ENCODE measurements around the gene THAP9.

DNA sequence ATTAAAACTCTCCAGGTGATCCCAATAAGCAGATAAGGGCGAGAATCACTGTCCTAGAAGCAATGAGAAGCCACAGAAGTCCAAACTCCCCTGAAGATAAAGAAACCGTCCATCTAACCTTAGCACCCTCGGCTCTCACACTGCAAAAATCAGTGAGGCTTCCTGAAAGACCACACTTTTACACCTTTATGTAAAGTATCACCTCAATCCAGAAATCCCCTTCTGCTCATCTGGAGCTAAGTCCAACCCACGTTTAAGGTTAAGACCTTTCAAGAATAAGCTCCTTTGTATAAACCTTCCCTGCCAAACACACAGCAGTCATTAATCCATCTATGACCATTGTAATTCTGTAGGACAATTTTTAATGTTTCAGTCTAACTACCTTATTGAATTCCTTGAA, 68.4 kb downstream of the THAP9 start:
- TF ChIP-seq L3MBTL2 (conservative IDR thresholded peaks at IDR 0.05) (no peak), BHLHE40 (IDR thresholded peaks at IDR 0.05; ENCODE audit: borderline replicate concordance) (no peak), TARDBP (IDR thresholded peaks at IDR 0.05) (no peak), ARNT (IDR thresholded peaks at IDR 0.05) (no peak), FOXA1 (IDR thresholded peaks at IDR 0.05) (no peak), FOXK2 (IDR thresholded peaks at IDR 0.05) (no peak), SUZ12 (IDR thresholded peaks at IDR 0.05) (no peak), ELF4 (IDR thresholded peaks at IDR 0.05) (no peak), HDGF (IDR thresholded peaks at IDR 0.05; ENCODE audit: borderline replicate concordance) (no peak), SP1 (IDR thresholded peaks at IDR 0.05) (no peak), NFRKB (IDR thresholded peaks at IDR 0.05) (no peak), CTBP1 (IDR thresholded peaks at IDR 0.05; ENCODE audit: borderline replicate concordance) (no peak), FOXM1 (IDR thresholded peaks at IDR 0.05; ENCODE audit: borderline replicate concordance) (no peak)
- TF ChIP-seq, protein P1, sequence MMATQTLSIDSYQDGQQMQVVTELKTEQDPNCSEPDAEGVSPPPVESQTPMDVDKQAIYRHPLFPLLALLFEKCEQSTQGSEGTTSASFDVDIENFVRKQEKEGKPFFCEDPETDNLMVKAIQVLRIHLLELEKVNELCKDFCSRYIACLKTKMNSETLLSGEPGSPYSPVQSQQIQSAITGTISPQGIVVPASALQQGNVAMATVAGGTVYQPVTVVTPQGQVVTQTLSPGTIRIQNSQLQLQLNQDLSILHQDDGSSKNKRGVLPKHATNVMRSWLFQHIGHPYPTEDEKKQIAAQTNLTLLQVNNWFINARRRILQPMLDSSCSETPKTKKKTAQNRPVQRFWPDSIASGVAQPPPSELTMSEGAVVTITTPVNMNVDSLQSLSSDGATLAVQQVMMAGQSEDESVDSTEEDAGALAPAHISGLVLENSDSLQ (IDR thresholded peaks at IDR 0.05) = no peak
